K562 (cell line): ENCODE measurements around the gene CSTF2T. TPM values are rescaled to one million over a fixed set of nuclear protein-coding genes. Genes with fewer than 3 reads are reported as not detected.

Experiments used
- BACH1 ChIP-seq: fragments of 200-800 bp; sonication (Bioruptor generic); IDR thresholded peaks from 2 replicates; pipeline ENCODE4 v1.6.1; 2016; ENCODE audit warnings: missing genetic modification characterization, missing compliant biosample characterization
- ETV1 ChIP-seq: fragments of 450-650 bp; conservative IDR thresholded peaks from 2 replicates; pipeline ENCODE4 v1.6.1; 2016; ENCODE audit warnings: missing genetic modification characterization, control low read depth, low read depth, missing compliant biosample characterization
- GATA2 ChIP-seq: sonication (generic); formaldehyde crosslinking; IDR thresholded peaks from 2 replicates; pipeline ENCODE4 v1.4.0; 2020; ENCODE audit warnings: mild to moderate bottlenecking, missing genetic modification reagents
- HMGXB4 ChIP-seq: sonication (generic); formaldehyde crosslinking; IDR thresholded peaks from 2 replicates; pipeline ENCODE4 v1.8.1; 2023; ENCODE audit warnings: mild to moderate bottlenecking, missing genetic modification reagents
- MBD2 ChIP-seq: sonication (generic); IDR thresholded peaks from 2 replicates; pipeline ENCODE4 v1.6.1; 2016; ENCODE audit warnings: low read depth, borderline replicate concordance
- NBN ChIP-seq: fragments of 450-650 bp; IDR thresholded peaks from 2 replicates; pipeline ENCODE4 v1.6.1; 2016; ENCODE audit warnings: low read depth, mild to moderate bottlenecking
- RBM25 ChIP-seq: fragments of 200-400 bp; formaldehyde crosslinking; IDR thresholded peaks from 2 replicates; pipeline ENCODE4 v1.6.1; 2018; ENCODE audit warnings: low read length, low read depth, moderate library complexity; ENCODE audit not compliant: severe bottlenecking
- STAT5A ChIP-seq: IDR thresholded peaks from 2 replicates; pipeline ENCODE4 v1.6.1; 2012; ENCODE audit warnings: low read length, inconsistent platforms, borderline replicate concordance
- ZNF146 ChIP-seq: IDR thresholded peaks from one replicate; pipeline ENCODE4 v1.6.1; 2018; ENCODE audit warnings: missing compliant biosample characterization; ENCODE audit not compliant: unreplicated experiment
- ZNF212 ChIP-seq: fragments of 450-650 bp; formaldehyde crosslinking; IDR thresholded peaks from 2 replicates; pipeline ENCODE4 v1.4.0; 2020; ENCODE audit warnings: mild to moderate bottlenecking
- polyA plus RNA-seq, 8 experiments: library from polyadenylated mRNA; depleted of rRNA in 4 of 8; stranded (reverse) in 5 of 8; unstranded in 3 of 8; fragments of >200 nt; fragmentation: Nextera tagmentation in 2 of 8; fragmentation: Illumina TruSeq in 1 of 8; extraction: Ambion mirVana in 2 of 8; extraction: Trizol in 1 of 8; gene quantifications; 2 replicates each; pipeline versions ENCODE4 v1.2.1 to v1.2.3, GENCODE V29; 2011 to 2014; ENCODE audit warnings: inconsistent platforms in 1 of 8, missing spikeins in 1 of 8
- total RNA-seq, 7 experiments: library from RNA; depleted of rRNA in 6 of 7; stranded (reverse); fragments of >200 nt in 6 of 7; fragmentation: Illumina TruSeq in 2 of 7; extraction: Trizol in 2 of 7; gene quantifications; 2 replicates each; pipeline versions ENCODE4 v1.2.1 to v1.2.3, GENCODE V29; 2011 to 2021; ENCODE audit warnings: low replicate concordance in 1 of 7
- TF ChIP-seq, protein P1 (sequence below), 2 experiments: fragments of 450-650 bp in 1 of 2; IDR thresholded peaks; 2 replicates each; pipeline ENCODE4 v1.6.1; 2011 to 2017; ENCODE audit warnings: low read depth in 2 of 2, antibody characterized with exemption in 1 of 2, borderline replicate concordance in 1 of 2, low read length in 1 of 2, mild to moderate bottlenecking in 1 of 2, mixed read lengths in 1 of 2; ENCODE audit not compliant: control insufficient read depth in 1 of 2
- TF ChIP-seq, protein P2 (sequence below): fragments of 250-450 bp; sonication (Bioruptor Pico); IDR thresholded peaks from 2 replicates; pipeline ENCODE4 v1.5.0; 2020; ENCODE audit warnings: mild to moderate bottlenecking
- TF ChIP-seq, protein P3 (sequence below): sonication (generic); formaldehyde crosslinking; IDR thresholded peaks from 2 replicates; pipeline ENCODE4 v1.8.1; 2023; ENCODE audit warnings: missing genetic modification reagents, mild to moderate bottlenecking, borderline replicate concordance

Gene CSTF2T
- total and polyA plus RNA-seq, 9 of the 15 experiments (the other 6 are each of a cell fraction or from before 2014, with no cell fraction given), result 10.3 to 32.4 (median 24.2) TPM

DNA sequence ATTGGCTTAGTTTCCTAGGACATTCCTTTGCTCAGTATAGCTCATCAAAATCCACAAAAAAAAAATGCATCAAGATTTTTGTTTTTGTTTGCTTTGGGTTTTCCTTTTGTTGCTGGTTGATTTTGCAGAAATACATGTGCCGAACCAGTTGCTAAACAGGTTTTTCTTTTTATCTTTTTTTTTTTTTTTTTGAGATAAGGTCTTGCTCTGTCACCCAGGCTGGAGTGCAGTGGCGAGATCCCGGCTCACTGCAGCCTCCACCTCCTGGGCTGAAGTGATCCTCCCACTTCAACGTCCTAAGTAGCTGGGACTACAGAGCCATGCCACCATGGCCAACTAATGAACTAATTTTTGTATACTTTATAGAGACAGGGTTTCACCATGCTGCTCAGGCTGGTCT lies 8.3 kb downstream of the CSTF2T start (continued):
- TF ChIP-seq, protein P1, sequence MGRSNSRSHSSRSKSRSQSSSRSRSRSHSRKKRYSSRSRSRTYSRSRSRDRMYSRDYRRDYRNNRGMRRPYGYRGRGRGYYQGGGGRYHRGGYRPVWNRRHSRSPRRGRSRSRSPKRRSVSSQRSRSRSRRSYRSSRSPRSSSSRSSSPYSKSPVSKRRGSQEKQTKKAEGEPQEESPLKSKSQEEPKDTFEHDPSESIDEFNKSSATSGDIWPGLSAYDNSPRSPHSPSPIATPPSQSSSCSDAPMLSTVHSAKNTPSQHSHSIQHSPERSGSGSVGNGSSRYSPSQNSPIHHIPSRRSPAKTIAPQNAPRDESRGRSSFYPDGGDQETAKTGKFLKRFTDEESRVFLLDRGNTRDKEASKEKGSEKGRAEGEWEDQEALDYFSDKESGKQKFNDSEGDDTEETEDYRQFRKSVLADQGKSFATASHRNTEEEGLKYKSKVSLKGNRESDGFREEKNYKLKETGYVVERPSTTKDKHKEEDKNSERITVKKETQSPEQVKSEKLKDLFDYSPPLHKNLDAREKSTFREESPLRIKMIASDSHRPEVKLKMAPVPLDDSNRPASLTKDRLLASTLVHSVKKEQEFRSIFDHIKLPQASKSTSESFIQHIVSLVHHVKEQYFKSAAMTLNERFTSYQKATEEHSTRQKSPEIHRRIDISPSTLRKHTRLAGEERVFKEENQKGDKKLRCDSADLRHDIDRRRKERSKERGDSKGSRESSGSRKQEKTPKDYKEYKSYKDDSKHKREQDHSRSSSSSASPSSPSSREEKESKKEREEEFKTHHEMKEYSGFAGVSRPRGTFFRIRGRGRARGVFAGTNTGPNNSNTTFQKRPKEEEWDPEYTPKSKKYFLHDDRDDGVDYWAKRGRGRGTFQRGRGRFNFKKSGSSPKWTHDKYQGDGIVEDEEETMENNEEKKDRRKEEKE (IDR thresholded peaks at IDR 0.05; ENCODE audit: borderline replicate concordance in 1 of 2, control insufficient read depth in 1 of 2, low read depth in 2 of 2, low read length in 1 of 2), result no peak
- TF ChIP-seq GATA2 (no peak), ZNF146 (no peak), STAT5A (no peak), BACH1 (no peak), NBN (no peak), ETV1 (tag) (no peak), MBD2 (no peak), ZNF212 (no peak), RBM25 (no peak), HMGXB4 (CRISPR knock-in tag) (no peak)
- TF ChIP-seq, protein P2, sequence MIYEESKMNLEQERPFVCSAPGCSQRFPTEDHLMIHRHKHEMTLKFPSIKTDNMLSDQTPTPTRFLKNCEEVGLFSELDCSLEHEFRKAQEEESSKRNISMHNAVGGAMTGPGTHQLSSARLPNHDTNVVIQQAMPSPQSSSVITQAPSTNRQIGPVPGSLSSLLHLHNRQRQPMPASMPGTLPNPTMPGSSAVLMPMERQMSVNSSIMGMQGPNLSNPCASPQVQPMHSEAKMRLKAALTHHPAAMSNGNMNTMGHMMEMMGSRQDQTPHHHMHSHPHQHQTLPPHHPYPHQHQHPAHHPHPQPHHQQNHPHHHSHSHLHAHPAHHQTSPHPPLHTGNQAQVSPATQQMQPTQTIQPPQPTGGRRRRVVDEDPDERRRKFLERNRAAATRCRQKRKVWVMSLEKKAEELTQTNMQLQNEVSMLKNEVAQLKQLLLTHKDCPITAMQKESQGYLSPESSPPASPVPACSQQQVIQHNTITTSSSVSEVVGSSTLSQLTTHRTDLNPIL (CRISPR knock-in tag), result no peak
- TF ChIP-seq, protein P3, sequence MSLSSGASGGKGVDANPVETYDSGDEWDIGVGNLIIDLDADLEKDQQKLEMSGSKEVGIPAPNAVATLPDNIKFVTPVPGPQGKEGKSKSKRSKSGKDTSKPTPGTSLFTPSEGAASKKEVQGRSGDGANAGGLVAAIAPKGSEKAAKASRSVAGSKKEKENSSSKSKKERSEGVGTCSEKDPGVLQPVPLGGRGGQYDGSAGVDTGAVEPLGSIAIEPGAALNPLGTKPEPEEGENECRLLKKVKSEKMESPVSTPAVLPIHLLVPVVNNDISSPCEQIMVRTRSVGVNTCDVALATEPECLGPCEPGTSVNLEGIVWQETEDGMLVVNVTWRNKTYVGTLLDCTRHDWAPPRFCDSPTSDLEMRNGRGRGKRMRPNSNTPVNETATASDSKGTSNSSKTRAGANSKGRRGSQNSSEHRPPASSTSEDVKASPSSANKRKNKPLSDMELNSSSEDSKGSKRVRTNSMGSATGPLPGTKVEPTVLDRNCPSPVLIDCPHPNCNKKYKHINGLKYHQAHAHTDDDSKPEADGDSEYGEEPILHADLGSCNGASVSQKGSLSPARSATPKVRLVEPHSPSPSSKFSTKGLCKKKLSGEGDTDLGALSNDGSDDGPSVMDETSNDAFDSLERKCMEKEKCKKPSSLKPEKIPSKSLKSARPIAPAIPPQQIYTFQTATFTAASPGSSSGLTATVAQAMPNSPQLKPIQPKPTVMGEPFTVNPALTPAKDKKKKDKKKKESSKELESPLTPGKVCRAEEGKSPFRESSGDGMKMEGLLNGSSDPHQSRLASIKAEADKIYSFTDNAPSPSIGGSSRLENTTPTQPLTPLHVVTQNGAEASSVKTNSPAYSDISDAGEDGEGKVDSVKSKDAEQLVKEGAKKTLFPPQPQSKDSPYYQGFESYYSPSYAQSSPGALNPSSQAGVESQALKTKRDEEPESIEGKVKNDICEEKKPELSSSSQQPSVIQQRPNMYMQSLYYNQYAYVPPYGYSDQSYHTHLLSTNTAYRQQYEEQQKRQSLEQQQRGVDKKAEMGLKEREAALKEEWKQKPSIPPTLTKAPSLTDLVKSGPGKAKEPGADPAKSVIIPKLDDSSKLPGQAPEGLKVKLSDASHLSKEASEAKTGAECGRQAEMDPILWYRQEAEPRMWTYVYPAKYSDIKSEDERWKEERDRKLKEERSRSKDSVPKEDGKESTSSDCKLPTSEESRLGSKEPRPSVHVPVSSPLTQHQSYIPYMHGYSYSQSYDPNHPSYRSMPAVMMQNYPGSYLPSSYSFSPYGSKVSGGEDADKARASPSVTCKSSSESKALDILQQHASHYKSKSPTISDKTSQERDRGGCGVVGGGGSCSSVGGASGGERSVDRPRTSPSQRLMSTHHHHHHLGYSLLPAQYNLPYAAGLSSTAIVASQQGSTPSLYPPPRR (CRISPR knock-in tag), result no peak
